Muscle layer of duodenum (tissue), 2 donors: Measurements from ENCODE around the gene UNC45B.
"Not testable (repeated sequence)": the region's sequence is repeated elsewhere in the genome, so short reads cannot be mapped to it uniquely, and the experiment has no call there.

Experiments
- H3K27ac ChIP-seq: one replicate; pipeline ENCODE4 v1.7.0; 2013; ENCODE audit warnings: mild to moderate bottlenecking, low read length
- H3K27me3 ChIP-seq: one replicate; pipeline ENCODE4 v1.7.0; 2013; ENCODE audit warnings: low read depth, mild to moderate bottlenecking, control low read depth, low read length
- H3K36me3 ChIP-seq, 2 donors: one replicate each; pipeline ENCODE4 v1.7.0; 2013; ENCODE audit warnings: low read length in 2 of 2, control low read depth in 1 of 2, mild to moderate bottlenecking in 1 of 2; ENCODE audit not compliant: insufficient read depth in 2 of 2, control insufficient read depth in 1 of 2
- H3K4me1 ChIP-seq, 2 donors: one replicate each; pipeline ENCODE4 v1.7.0; 2013; ENCODE audit warnings: low read length in 2 of 2, mild to moderate bottlenecking in 2 of 2, control low read depth in 1 of 2, moderate library complexity in 1 of 2; ENCODE audit not compliant: insufficient read depth in 2 of 2, control insufficient read depth in 1 of 2
- H3K4me3 ChIP-seq, 2 donors: one replicate each; pipeline ENCODE4 v1.7.0; 2013; ENCODE audit warnings: low read length in 2 of 2, low read depth in 1 of 2, mild to moderate bottlenecking in 1 of 2
- H3K9me3 ChIP-seq, 2 donors: one replicate each; pipeline ENCODE4 v1.7.0; 2013; ENCODE audit warnings: low read length in 2 of 2, control low read depth in 1 of 2, mild to moderate bottlenecking in 1 of 2; ENCODE audit not compliant: control insufficient read depth in 1 of 2
- donor health status: healthy.

The UNC45B gene

GRCh38 chr17:35144840-35145239 lies 2.8 kb upstream of the UNC45B start:
- Histone ChIP-seq H3K27ac (no peak overlapping the region), H3K27me3 (no peaks in the 10 kb centered on the region), H3K4me3 (no peak overlapping the region), H3K36me3 (no peaks in the 10 kb centered on the region), H3K4me1 (peaks cover 0 to 8% of the 10 kb centered on the region in 2 donors), H3K9me3 (no peaks in the 10 kb centered on the region)

GRCh38 chr17:35146214-35146833 lies 1.3 kb upstream of the UNC45B start:
- Histone ChIP-seq H3K4me1 (no peaks in the 10 kb centered on the region), H3K27me3 (no peaks in the 10 kb centered on the region), H3K4me3 (no peak overlapping the region), H3K9me3 (no peaks in the 10 kb centered on the region), H3K27ac (no peak overlapping the region), H3K36me3 (no peaks in the 10 kb centered on the region)

GRCh38 chr17:35148144-35148543 lies 527 bp downstream of the UNC45B start:
- no peaks in the 10 kb centered on the region for H3K27me3 ChIP-seq
- H3K27ac ChIP-seq: no peak overlapping the region
- H3K36me3 ChIP-seq: no peaks in the 10 kb centered on the region
- no peaks in the 10 kb centered on the region for H3K9me3 ChIP-seq
- no peak overlapping the region for H3K4me3 ChIP-seq
- H3K4me1 ChIP-seq: no peaks in the 10 kb centered on the region

GRCh38 chr17:35149941-35150340 lies 2.3 kb downstream of the UNC45B start:
- H3K27ac ChIP-seq: no peak overlapping the region

GRCh38 chr17:35151080-35151479 lies 3.5 kb downstream of the UNC45B start:
- not testable (repeated sequence) for H3K36me3 ChIP-seq

More at GRCh38 chr17:35149941-35150340, 2.3 kb downstream of the UNC45B start:
- Histone ChIP-seq H3K9me3 (no peaks in the 10 kb centered on the region), H3K4me3 (no peak overlapping the region), H3K4me1 (no peaks in the 10 kb centered on the region), H3K27me3 (no peaks in the 10 kb centered on the region), H3K36me3 (no peaks in the 10 kb centered on the region)

GRCh38 chr17:35152421-35153140 lies 5.0 kb downstream of the UNC45B start:
- H3K36me3 ChIP-seq: no peaks in the 10 kb centered on the region
- H3K27ac ChIP-seq: no peak overlapping the region
- H3K27me3 ChIP-seq: no peaks in the 10 kb centered on the region

More at GRCh38 chr17:35151080-35151479, 3.5 kb downstream of the UNC45B start:
- H3K4me1 ChIP-seq, H3K4me3 ChIP-seq, H3K27me3 ChIP-seq, H3K27ac ChIP-seq, H3K9me3 ChIP-seq: not testable (repeated sequence)

GRCh38 chr17:35154196-35155165 lies 6.9 kb downstream of the UNC45B start:
- Histone ChIP-seq H3K4me1 (no peaks in the 10 kb centered on the region), H3K27me3 (no peaks in the 10 kb centered on the region), H3K27ac (no peak overlapping the region), H3K36me3 (no peaks in the 10 kb centered on the region), H3K9me3 (no peaks in the 10 kb centered on the region), H3K4me3 (no peak overlapping the region)

More at GRCh38 chr17:35152421-35153140, 5.0 kb downstream of the UNC45B start:
- no peak overlapping the region for H3K4me3 ChIP-seq
- no peaks in the 10 kb centered on the region for H3K4me1 ChIP-seq
- no peaks in the 10 kb centered on the region for H3K9me3 ChIP-seq

- Histone ChIP-seq H3K36me3 (no peaks in the 10 kb centered on the region), H3K9me3 (no peaks in the 10 kb centered on the region), H3K27ac (no peak overlapping the region), H3K4me3 (no peak overlapping the region), H3K27me3 (no peaks in the 10 kb centered on the region), H3K4me1 (no peaks in the 10 kb centered on the region)
Observed at GRCh38 chr17:35155246-35155645, 7.6 kb downstream of the UNC45B start.

- H3K9me3 ChIP-seq: no peaks in the 10 kb centered on the region
- H3K36me3 ChIP-seq: no peaks in the 10 kb centered on the region
- H3K27ac ChIP-seq: no peak overlapping the region
- no peak overlapping the region for H3K4me3 ChIP-seq
- H3K4me1 ChIP-seq: no peaks in the 10 kb centered on the region
- H3K27me3 ChIP-seq: no peaks in the 10 kb centered on the region
Observed at GRCh38 chr17:35159940-35160339, 12.3 kb downstream of the UNC45B start.

- Histone ChIP-seq H3K36me3 (no peaks in the 10 kb centered on the region), H3K27me3 (no peaks in the 10 kb centered on the region), H3K9me3 (no peaks in the 10 kb centered on the region), H3K27ac (no peak overlapping the region), H3K4me3 (no peak overlapping the region), H3K4me1 (no peaks in the 10 kb centered on the region)
Observed at GRCh38 chr17:35160354-35161201, 13.0 kb downstream of the UNC45B start.
